ENCODE data around the gene RAI1.
A peak's percentile ranks its signal among the peaks of the same experiment; 100 is the strongest.

Gene RAI1

DNA sequence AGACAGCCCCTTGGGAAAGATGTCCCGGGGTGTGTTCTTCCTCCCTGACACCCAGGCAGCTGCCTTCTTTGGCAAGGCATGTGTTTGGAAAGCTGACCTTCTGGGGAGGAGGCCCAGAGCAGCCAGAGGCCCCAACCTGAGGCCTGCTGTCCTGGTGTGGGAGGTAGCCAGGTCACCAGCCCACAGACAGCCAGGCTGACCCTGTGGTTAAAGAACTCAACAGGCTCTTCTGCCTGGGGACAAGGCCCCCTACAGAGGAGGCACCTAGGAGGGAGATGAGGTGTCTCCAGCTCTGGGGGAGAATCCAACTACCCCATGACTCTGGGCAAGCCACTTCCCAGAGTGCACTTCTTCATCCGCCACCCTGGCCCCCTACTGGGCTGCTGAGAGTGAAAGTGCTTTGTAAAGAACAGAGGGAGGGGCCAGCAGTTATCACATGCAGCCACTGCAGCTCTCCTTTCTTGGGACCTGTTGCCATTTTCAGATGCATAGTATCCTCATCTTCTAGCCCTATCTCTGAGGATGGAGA, 168.7 kb downstream of the RAI1 start:
- Histone ChIP-seq H3K27ac (ENCODE audit: low read depth, low read length) (peak overlapping the region; percentile 28), H3K36me3 (ENCODE audit: control insufficient read depth in 1 of 2, insufficient read depth in 2 of 2, low read length in 2 of 2) (peaks cover 0 to 13% of the 10 kb centered on the region in 2 donors), H3K4me3 (ENCODE audit: low read depth in 1 of 2, low read length in 2 of 2) (no peak overlapping the region), H3K9ac (ENCODE audit: low read depth in 1 of 2, low read length in 2 of 2) (peak overlapping the region in 1 of 2 donors; percentile 3), H3K27me3 (ENCODE audit: control insufficient read depth in 1 of 2, insufficient read depth in 2 of 2, low read length in 2 of 2) (no peaks in the 10 kb centered on the region), H3K4me1 (ENCODE audit: control insufficient read depth in 1 of 2, insufficient read depth in 2 of 2, low read length in 2 of 2) (peaks cover 40 to 45% of the 10 kb centered on the region in 2 donors), H3K9me3 (ENCODE audit: control insufficient read depth in 1 of 2, low read length in 2 of 2) (no peaks in the 10 kb centered on the region)

DNA sequence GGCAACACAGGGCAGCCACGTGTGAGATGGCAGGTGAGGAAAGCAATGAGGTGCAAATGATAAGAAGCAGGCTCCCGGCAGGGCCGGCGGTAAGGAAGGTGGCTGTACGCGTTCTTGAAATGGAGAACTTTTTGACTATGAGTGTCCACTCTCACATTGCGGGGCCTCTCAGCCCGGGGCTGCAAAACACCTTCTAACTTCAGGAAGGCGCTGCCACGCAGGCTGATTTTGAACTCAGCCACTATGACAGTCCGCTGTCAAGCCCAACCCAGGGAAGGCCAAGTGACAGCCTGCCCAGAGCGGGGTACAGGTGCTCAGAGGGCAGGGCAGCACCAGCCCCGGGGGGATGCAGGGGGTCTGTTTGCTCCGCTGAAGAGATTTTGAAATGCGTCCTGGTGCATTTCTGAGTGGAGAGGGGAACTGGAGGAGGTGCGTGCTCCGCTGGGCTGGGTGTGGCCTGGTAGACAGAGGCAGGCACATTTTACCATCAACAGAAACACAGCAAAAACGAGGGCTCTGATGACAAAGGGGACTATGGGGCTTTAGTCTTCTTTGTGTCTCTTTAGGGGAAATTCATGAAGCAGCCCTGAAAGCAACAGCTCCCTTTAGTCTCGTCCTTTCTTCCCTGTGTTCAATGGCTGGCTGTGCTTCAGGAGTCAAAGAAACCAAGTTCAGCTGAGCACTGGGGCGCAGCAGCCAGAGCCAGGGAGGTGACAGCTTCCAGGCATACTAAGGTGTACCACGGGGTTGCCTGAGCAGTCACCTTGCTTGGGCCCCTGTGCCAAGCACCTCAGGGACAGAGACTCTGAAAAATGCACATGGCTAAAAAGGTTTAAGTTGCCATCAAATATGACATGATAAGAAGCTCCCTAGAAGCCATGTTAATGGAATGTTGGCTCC, 170.1 kb downstream of the RAI1 start:
- Histone ChIP-seq H3K4me1 (ENCODE audit: control insufficient read depth in 1 of 2, insufficient read depth in 2 of 2, low read length in 2 of 2) (peaks cover 49 to 60% of the 10 kb centered on the region in 2 donors), H3K27ac (ENCODE audit: low read depth, low read length) (no peak overlapping the region)

DNA sequence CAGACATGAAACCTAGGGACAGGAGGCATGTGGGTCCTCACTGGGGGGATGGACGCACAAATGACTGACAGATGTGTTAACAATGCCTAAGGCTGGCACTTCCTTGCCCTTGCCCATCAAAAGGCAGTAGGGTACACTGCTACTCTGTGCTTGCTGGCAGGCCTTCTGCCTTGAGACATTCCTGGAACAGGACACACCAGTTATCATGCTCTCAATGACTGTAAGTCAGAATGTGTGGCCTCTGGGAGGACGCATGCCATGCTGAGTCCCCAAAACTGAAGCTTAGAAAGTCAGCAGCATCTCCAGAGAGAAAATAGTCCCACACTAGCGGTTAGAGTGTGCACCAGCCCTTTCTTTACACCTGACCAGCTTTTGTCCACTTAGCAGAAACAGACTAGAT, 171.7 kb downstream of the RAI1 start:
- Histone ChIP-seq H3K4me1 (ENCODE audit: control insufficient read depth in 1 of 2, insufficient read depth in 2 of 2, low read length in 2 of 2) (peaks cover 47 to 63% of the 10 kb centered on the region in 2 donors), H3K27me3 (ENCODE audit: control insufficient read depth in 1 of 2, insufficient read depth in 2 of 2, low read length in 2 of 2) (no peaks in the 10 kb centered on the region), H3K36me3 (ENCODE audit: control insufficient read depth in 1 of 2, insufficient read depth in 2 of 2, low read length in 2 of 2) (no peaks in the 10 kb centered on the region), H3K27ac (ENCODE audit: low read depth, low read length) (no peak overlapping the region), H3K9me3 (ENCODE audit: control insufficient read depth in 1 of 2, low read length in 2 of 2) (no peaks in the 10 kb centered on the region), H3K4me3 (ENCODE audit: low read depth in 1 of 2, low read length in 2 of 2) (no peak overlapping the region), H3K9ac (ENCODE audit: low read depth in 1 of 2, low read length in 2 of 2) (no peak overlapping the region)

More for the DNA sequence above, 170.1 kb downstream of the RAI1 start:
- H3K4me3 ChIP-seq (ENCODE audit: low read depth in 1 of 2, low read length in 2 of 2): no peak overlapping the region
- H3K9me3 ChIP-seq (ENCODE audit: control insufficient read depth in 1 of 2, low read length in 2 of 2): no peaks in the 10 kb centered on the region
- H3K9ac ChIP-seq (ENCODE audit: low read depth in 1 of 2, low read length in 2 of 2): no peak overlapping the region
- peaks cover 0 to 10% of the 10 kb centered on the region in 2 donors for H3K36me3 ChIP-seq (ENCODE audit: control insufficient read depth in 1 of 2, insufficient read depth in 2 of 2, low read length in 2 of 2)
- H3K27me3 ChIP-seq (ENCODE audit: control insufficient read depth in 1 of 2, insufficient read depth in 2 of 2, low read length in 2 of 2): no peaks in the 10 kb centered on the region

DNA sequence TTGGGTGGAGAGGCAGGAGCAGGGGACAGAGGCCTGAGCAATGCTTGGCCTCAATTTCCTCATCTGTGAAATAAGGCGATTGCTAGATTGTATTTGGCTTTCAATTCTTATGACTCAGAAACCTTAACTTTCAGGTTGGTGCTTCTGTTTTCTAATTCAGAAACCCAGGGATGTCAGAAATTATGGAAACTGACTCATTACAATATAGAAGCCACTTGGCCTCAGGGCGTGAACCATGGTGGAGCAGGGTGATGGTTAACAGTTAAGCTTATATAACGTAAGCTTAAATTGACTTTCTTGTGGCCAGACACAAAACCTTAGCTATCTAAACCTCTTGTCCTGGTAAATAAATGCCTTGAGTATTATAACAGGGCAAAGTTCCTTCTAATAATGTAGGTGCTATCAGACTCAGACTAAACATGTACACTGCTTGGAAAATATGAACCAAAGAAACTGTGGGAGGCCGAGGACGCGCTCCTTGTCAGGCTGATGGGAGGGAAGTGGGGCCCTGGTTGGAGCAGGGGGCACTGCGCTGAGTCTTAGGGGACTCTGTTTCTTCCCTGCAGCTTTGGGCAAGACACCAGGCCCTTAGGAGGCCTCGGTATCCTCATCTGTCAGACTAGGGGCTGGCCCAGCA, 172.7 kb downstream of the RAI1 start:
- Histone ChIP-seq H3K36me3 (ENCODE audit: control insufficient read depth in 1 of 2, insufficient read depth in 2 of 2, low read length in 2 of 2) (no peaks in the 10 kb centered on the region), H3K9ac (ENCODE audit: low read depth in 1 of 2, low read length in 2 of 2) (no peak overlapping the region), H3K9me3 (ENCODE audit: control insufficient read depth in 1 of 2, low read length in 2 of 2) (no peaks in the 10 kb centered on the region), H3K4me1 (ENCODE audit: control insufficient read depth in 1 of 2, insufficient read depth in 2 of 2, low read length in 2 of 2) (peaks cover 41 to 57% of the 10 kb centered on the region in 2 donors), H3K27me3 (ENCODE audit: control insufficient read depth in 1 of 2, insufficient read depth in 2 of 2, low read length in 2 of 2) (no peaks in the 10 kb centered on the region), H3K27ac (ENCODE audit: low read depth, low read length) (peak overlapping the region; percentile 39), H3K4me3 (ENCODE audit: low read depth in 1 of 2, low read length in 2 of 2) (no peak overlapping the region)

DNA sequence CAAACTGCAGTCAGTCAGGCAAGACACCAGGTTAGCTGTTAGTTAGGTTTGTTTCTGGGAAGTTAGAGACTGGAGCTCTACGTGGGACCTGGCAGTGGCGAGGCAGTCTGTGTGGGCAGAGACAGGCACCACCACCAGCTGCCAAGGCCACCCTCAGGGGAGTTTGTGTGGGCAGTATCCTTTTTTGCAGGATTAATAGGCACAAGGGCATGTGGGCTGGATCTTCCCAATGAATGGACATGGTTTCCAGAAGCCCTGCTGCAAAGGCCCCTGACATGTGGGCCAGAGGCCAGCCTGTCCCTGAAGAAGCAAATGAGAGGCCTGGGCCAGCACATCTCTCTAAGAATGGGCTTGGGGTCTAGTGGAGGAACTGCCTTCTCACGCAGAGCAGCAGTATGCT, 174.7 kb downstream of the RAI1 start:
- Histone ChIP-seq H3K4me1 (ENCODE audit: control insufficient read depth in 1 of 2, insufficient read depth in 2 of 2, low read length in 2 of 2) (peaks cover 33 to 42% of the 10 kb centered on the region in 2 donors), H3K27ac (ENCODE audit: low read depth, low read length) (no peak overlapping the region), H3K9me3 (ENCODE audit: control insufficient read depth in 1 of 2, low read length in 2 of 2) (no peaks in the 10 kb centered on the region), H3K4me3 (ENCODE audit: low read depth in 1 of 2, low read length in 2 of 2) (no peak overlapping the region), H3K27me3 (ENCODE audit: control insufficient read depth in 1 of 2, insufficient read depth in 2 of 2, low read length in 2 of 2) (no peaks in the 10 kb centered on the region), H3K9ac (ENCODE audit: low read depth in 1 of 2, low read length in 2 of 2) (no peak overlapping the region), H3K36me3 (ENCODE audit: control insufficient read depth in 1 of 2, insufficient read depth in 2 of 2, low read length in 2 of 2) (no peaks in the 10 kb centered on the region)

DNA sequence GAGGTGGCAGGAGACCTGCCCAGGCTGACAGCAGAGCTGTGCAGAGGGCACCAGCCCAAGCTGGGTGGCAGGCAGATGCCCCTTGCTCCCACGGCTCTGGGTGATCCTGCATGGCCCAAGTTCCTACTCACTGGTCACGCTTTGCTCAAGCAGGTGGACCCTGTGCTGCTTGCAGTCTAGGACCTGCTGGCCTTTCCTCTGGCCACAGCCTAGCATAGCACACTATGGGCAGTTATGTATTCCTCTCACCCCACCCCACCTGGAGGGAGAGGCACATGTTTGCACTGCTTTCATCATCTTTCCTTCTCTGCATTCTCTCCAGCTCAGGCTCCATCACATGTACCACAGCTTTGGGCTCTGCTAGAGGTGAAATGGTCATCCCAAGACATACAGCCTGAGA, 175.1 kb downstream of the RAI1 start:
- Histone ChIP-seq H3K27ac (ENCODE audit: low read depth, low read length) (no peak overlapping the region), H3K36me3 (ENCODE audit: control insufficient read depth in 1 of 2, insufficient read depth in 2 of 2, low read length in 2 of 2) (peaks cover 0 to 2% of the 10 kb centered on the region in 2 donors), H3K4me3 (ENCODE audit: low read depth in 1 of 2, low read length in 2 of 2) (no peak overlapping the region), H3K9ac (ENCODE audit: low read depth in 1 of 2, low read length in 2 of 2) (no peak overlapping the region), H3K4me1 (ENCODE audit: control insufficient read depth in 1 of 2, insufficient read depth in 2 of 2, low read length in 2 of 2) (peaks cover 33 to 42% of the 10 kb centered on the region in 2 donors), H3K27me3 (ENCODE audit: control insufficient read depth in 1 of 2, insufficient read depth in 2 of 2, low read length in 2 of 2) (no peaks in the 10 kb centered on the region), H3K9me3 (ENCODE audit: control insufficient read depth in 1 of 2, low read length in 2 of 2) (no peaks in the 10 kb centered on the region)

DNA sequence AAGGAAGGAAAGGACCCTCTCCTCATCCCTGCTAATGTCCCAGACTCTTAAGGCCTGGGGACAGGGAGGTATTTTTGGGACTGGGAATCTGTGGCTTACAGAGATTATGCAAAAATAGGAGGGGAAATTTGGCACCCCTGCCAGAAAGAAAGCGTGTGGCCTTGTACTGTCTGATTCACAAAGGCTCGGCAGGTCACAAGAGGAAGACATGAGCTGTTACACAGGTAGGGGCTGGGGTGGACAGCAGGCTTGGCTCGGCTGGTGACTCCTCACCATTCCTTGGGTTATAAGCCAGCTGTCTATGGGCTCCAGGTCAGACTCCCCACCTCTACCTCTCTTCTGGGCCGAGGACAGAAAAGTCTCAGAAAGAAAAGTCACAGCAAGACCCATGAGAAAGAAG, 176.2 kb downstream of the RAI1 start:
- Histone ChIP-seq H3K27ac (ENCODE audit: low read depth, low read length) (no peak overlapping the region), H3K9ac (ENCODE audit: low read depth in 1 of 2, low read length in 2 of 2) (no peak overlapping the region), H3K9me3 (ENCODE audit: control insufficient read depth in 1 of 2, low read length in 2 of 2) (no peaks in the 10 kb centered on the region), H3K4me3 (ENCODE audit: low read depth in 1 of 2, low read length in 2 of 2) (no peak overlapping the region), H3K27me3 (ENCODE audit: control insufficient read depth in 1 of 2, insufficient read depth in 2 of 2, low read length in 2 of 2) (no peaks in the 10 kb centered on the region), H3K4me1 (ENCODE audit: control insufficient read depth in 1 of 2, insufficient read depth in 2 of 2, low read length in 2 of 2) (peaks cover 33 to 42% of the 10 kb centered on the region in 2 donors), H3K36me3 (ENCODE audit: control insufficient read depth in 1 of 2, insufficient read depth in 2 of 2, low read length in 2 of 2) (peaks cover 0 to 11% of the 10 kb centered on the region in 2 donors)

DNA sequence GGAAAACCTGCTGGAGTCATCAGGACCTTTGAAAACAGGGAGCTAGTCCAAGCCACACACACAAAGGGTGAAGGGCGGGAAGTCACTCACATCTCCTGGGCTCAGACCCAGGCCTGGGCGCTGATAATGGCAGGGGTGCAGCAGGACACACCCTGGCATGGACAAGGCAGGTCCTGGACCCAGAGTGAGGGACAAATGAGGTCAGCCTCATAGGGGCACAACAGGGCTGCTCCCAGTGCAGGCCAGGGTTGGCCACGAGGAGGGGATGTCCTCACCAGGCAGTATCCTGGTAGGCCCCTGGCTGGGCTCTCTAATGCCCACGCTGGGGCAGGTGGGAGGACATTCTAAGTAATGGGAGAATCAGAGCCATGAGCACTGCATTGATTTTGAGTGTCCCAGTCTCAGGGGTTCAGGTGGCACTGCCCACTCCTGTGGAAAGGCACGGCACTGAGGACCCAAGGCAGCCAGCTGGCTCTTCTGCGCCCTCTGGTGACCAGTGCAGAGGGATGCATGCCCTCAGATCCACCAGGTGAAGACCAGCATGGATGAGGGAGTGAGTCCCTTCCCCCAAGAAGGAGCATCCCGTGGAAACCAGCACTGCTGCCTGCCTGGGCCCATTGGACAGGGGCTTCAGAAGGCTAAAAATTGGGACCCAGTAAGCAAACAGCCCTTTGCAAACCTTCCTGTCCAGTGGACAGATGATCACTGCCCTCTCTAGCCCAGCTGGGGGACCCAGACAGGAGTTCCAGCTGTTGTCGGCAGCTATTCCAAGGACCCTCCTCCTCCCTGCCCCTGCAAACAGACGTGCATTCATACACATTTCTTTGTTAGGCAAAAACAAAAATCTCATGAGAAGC, 178.9 kb downstream of the RAI1 start:
- peaks cover 0 to 11% of the 10 kb centered on the region in 2 donors for H3K36me3 ChIP-seq (ENCODE audit: control insufficient read depth in 1 of 2, insufficient read depth in 2 of 2, low read length in 2 of 2)
- no peaks in the 10 kb centered on the region for H3K9me3 ChIP-seq (ENCODE audit: control insufficient read depth in 1 of 2, low read length in 2 of 2)
- H3K27me3 ChIP-seq (ENCODE audit: control insufficient read depth in 1 of 2, insufficient read depth in 2 of 2, low read length in 2 of 2): no peaks in the 10 kb centered on the region
- no peak overlapping the region for H3K27ac ChIP-seq (ENCODE audit: low read depth, low read length)
- H3K4me1 ChIP-seq (ENCODE audit: control insufficient read depth in 1 of 2, insufficient read depth in 2 of 2, low read length in 2 of 2): peaks cover 18 to 20% of the 10 kb centered on the region in 2 donors
- peak overlapping the region in 1 of 2 donors; percentile 39 for H3K9ac ChIP-seq (ENCODE audit: low read depth in 1 of 2, low read length in 2 of 2)
- no peak overlapping the region for H3K4me3 ChIP-seq (ENCODE audit: low read depth in 1 of 2, low read length in 2 of 2)

DNA sequence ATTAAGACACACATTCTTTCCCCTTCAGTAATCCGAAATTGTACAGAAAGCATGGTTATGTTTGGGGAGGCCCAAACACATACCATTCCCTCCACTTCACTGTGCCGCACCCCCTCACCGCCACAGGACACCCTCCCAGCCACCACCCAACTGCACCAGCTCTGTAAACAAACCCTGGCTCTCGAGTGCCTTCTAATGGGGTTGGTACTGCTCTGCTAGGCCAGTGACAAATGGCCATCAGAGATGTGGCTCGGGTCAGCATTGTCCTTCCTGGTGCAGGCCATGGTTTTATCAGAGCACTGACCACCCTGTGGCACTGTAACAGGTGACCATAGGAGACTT, 179.5 kb downstream of the RAI1 start:
- H3K27me3 ChIP-seq (ENCODE audit: control insufficient read depth in 1 of 2, insufficient read depth in 2 of 2, low read length in 2 of 2): no peaks in the 10 kb centered on the region
- no peak overlapping the region for H3K9ac ChIP-seq (ENCODE audit: low read depth in 1 of 2, low read length in 2 of 2)
- H3K9me3 ChIP-seq (ENCODE audit: control insufficient read depth in 1 of 2, low read length in 2 of 2): no peaks in the 10 kb centered on the region
- H3K4me1 ChIP-seq (ENCODE audit: control insufficient read depth in 1 of 2, insufficient read depth in 2 of 2, low read length in 2 of 2): peaks cover 14 to 15% of the 10 kb centered on the region in 2 donors
- no peak overlapping the region for H3K4me3 ChIP-seq (ENCODE audit: low read depth in 1 of 2, low read length in 2 of 2)
- H3K36me3 ChIP-seq (ENCODE audit: control insufficient read depth in 1 of 2, insufficient read depth in 2 of 2, low read length in 2 of 2): peaks cover 0 to 11% of the 10 kb centered on the region in 2 donors
- H3K27ac ChIP-seq (ENCODE audit: low read depth, low read length): no peak overlapping the region

Measured in duodenal mucosa (tissue), 2 donors.